Stimulated activated memory B cell treated with anti-CD40 and anti-IgM and Interleukin-4, amounts not matched to agents 10 μg/mL and 1 μg/mL and 100 μg/mL, for 72 hours (primary cell): Measurements from ENCODE around the gene SIRPA.

Source experiments
- ATAC-seq: fragments of 150-1000 bp; cut with Tn5 transposase; 2 replicates; pipeline ENCODE4 v1.10.0; 2021
- H3K27ac Mint-ChIP-seq: one replicate; pipeline ENCODE4 v1.8.0; 2022; ENCODE audit warnings: mild to moderate bottlenecking, mixed read lengths
- H3K27me3 Mint-ChIP-seq: one replicate; pipeline ENCODE4 v1.8.0; 2022; ENCODE audit warnings: mixed read lengths
- H3K36me3 Mint-ChIP-seq: one replicate; pipeline ENCODE4 v1.8.0; 2022; ENCODE audit warnings: mixed read lengths
- H3K4me1 Mint-ChIP-seq: one replicate; pipeline ENCODE4 v1.8.0; 2022; ENCODE audit warnings: mixed read lengths
- H3K4me3 Mint-ChIP-seq: one replicate; pipeline ENCODE4 v1.8.0; 2022; ENCODE audit warnings: mild to moderate bottlenecking, moderate library complexity, mixed read lengths
- H3K9me3 Mint-ChIP-seq: one replicate; pipeline ENCODE4 v1.8.0; 2022; ENCODE audit warnings: mixed read lengths

The SIRPA gene

DNA sequence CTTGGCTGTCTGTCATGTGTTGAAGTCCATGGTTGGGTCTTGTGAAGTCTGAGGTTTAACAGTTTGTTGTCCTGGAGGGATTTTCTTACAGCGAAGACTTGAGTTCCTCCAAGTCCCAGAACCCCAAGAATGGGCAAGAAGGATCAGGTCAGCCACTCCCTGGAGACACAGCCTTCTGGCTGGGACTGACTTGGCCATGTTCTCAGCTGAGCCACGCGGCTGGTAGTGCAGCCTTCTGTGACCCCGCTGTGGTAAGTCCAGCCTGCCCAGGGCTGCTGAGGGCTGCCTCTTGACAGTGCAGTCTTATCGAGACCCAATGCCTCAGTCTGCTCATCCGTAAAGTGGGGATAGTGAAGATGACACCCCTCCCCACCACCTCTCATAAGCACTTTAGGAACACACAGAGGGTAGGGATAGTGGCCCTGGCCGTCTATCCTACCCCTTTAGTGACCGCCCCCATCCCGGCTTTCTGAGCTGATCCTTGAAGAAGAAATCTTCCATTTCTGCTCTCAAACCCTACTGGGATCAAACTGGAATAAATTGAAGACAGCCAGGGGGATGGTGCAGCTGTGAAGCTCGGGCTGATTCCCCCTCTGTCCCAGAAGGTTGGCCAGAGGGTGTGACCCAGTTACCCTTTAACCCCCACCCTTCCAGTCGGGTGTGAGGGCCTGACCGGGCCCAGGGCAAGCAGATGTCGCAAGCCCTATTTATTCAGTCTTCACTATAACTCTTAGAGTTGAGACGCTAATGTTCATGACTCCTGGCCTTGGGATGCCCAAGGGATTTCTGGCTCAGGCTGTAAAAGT lies 43.5 kb downstream of the SIRPA start:
- H3K27me3 Mint-ChIP-seq = no peaks in the 10 kb centered on the region
- H3K27ac Mint-ChIP-seq = no peak overlapping the region
- peaks cover 54% of the 10 kb centered on the region for H3K36me3 Mint-ChIP-seq
- H3K4me3 Mint-ChIP-seq = no peak overlapping the region
- no peaks in the 10 kb centered on the region for H3K9me3 Mint-ChIP-seq
- ATAC-seq = no peak
- H3K4me1 Mint-ChIP-seq = peaks cover 7% of the 10 kb centered on the region

DNA sequence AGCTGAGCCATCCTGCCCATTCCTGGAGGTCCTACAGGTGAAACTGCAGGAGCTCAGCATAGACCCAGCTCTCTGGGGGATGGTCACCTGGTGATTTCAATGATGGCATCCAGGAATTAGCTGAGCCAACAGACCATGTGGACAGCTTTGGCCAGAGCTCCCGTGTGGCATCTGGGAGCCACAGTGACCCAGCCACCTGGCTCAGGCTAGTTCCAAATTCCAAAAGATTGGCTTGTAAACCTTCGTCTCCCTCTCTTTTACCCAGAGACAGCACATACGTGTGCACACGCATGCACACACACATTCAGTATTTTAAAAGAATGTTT lies 44.0 kb downstream of the SIRPA start:
- H3K36me3 Mint-ChIP-seq = peaks cover 48% of the 10 kb centered on the region
- peaks cover 7% of the 10 kb centered on the region for H3K4me1 Mint-ChIP-seq
- no peaks in the 10 kb centered on the region for H3K27me3 Mint-ChIP-seq
- no peaks in the 10 kb centered on the region for H3K9me3 Mint-ChIP-seq
- H3K27ac Mint-ChIP-seq = no peak overlapping the region
- no peak overlapping the region for H3K4me3 Mint-ChIP-seq
- no peak for ATAC-seq

DNA sequence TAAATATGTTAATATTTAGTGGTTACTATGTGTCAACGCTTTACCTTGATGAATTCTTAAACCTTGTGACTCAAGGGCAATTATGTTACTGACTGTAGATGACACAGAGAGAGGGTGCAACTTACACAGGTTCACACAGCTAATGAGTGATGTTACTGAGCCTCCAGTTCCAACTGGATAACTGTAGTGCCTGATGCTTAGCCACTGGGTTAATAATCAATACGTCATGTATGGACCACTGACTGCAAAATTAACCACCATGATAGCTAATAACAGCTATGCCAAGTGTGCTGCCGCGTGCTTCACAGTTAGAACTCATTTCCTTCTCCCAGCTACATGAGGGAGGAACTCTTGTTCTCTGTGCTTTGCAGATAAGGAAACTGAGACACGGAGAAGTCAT lies 45.4 kb downstream of the SIRPA start:
- Mint-ChIP-seq H3K27me3 (no peaks in the 10 kb centered on the region), H3K4me3 (no peak overlapping the region), H3K4me1 (peaks cover 11% of the 10 kb centered on the region), H3K9me3 (no peaks in the 10 kb centered on the region), H3K27ac (no peak overlapping the region), H3K36me3 (peaks cover 35% of the 10 kb centered on the region)
- ATAC-seq = no peak

DNA sequence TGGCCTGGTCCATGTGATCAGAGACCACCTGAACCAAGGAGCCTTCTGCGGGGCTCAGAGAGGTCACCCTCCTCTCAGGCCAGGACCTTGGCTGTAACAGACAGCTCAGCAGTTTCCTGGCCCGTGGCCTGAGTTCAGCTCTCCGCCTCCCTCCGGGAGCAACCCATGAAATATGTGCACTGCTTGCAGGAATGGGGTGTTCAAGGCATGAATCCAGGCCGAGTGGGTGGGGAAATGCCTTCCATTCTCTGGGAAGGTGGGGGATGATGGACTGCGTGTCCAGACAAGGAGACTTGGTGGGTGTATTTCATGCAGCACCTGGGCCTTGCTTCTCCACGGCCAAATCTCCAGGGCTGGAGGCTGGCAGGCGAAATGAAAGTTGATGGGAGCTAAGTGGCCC lies 46.0 kb downstream of the SIRPA start:
- H3K27ac Mint-ChIP-seq = no peak overlapping the region
- no peaks in the 10 kb centered on the region for H3K9me3 Mint-ChIP-seq
- no peaks in the 10 kb centered on the region for H3K27me3 Mint-ChIP-seq
- H3K4me1 Mint-ChIP-seq = peaks cover 11% of the 10 kb centered on the region
- ATAC-seq = no peak
- peaks cover 30% of the 10 kb centered on the region for H3K36me3 Mint-ChIP-seq
- no peak overlapping the region for H3K4me3 Mint-ChIP-seq

DNA sequence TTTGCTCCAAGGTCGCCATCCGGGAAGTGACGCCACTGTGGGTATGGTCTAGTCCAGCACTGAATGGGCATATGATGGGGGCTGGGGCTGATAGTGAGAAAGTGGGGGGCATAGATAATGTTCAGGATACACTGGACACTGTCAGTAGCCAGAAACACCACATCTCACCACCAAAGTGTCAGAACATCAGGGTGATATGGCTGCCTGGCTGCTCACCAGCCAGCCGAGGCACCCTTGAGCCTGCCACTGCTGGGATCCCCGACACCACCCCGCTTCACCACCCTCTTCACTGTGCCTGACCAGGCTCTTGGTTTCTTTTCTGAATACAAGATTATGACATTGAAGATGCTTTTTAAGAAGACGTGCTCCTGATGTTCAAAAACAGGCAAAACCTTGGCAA lies 46.9 kb downstream of the SIRPA start:
- Mint-ChIP-seq H3K4me1 (peaks cover 10% of the 10 kb centered on the region), H3K27ac (no peak overlapping the region), H3K27me3 (no peaks in the 10 kb centered on the region), H3K4me3 (no peak overlapping the region), H3K36me3 (peaks cover 23% of the 10 kb centered on the region), H3K9me3 (no peaks in the 10 kb centered on the region)
- ATAC-seq = no peak

DNA sequence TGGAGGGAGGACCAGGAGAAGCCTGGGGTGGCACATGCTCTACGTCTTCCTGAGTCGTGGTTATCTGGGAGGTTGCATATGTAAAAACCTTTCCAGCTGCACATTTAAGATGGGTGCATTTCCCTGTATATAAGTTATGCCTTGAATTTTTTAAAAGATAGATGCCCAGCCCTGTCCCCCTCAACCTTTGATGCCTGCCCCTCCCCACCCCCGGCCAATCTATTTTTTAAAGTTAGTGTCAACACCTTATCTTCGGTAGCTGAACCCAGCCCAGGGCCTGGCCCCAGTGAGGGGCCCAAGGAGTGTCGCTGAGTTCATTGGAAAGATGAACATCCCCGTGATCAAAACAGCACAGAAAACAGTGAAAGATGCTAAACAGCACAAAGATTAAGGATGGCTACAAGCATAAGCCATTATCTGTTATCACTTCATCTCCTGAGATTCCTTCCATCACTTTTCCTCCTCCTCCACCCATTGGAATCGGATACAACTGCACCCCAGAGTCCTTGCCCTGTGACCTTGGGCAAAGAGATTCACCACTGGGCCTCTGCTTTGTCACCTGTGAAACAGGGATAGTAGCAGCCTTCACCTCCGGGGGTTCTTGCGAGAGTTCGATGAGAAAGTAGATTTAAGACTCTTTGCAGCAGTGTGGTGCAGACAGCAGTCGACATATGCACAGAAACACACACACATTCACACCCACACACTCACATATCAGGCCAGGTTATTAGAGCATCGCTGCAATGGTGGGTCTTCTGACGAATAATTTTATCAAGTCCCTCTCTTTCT lies 47.5 kb downstream of the SIRPA start:
- no peak for ATAC-seq
- no peaks in the 10 kb centered on the region for H3K9me3 Mint-ChIP-seq
- peaks cover 10% of the 10 kb centered on the region for H3K4me1 Mint-ChIP-seq
- H3K36me3 Mint-ChIP-seq = peaks cover 17% of the 10 kb centered on the region
- no peak overlapping the region for H3K27ac Mint-ChIP-seq
- no peak overlapping the region for H3K4me3 Mint-ChIP-seq
- no peaks in the 10 kb centered on the region for H3K27me3 Mint-ChIP-seq

DNA sequence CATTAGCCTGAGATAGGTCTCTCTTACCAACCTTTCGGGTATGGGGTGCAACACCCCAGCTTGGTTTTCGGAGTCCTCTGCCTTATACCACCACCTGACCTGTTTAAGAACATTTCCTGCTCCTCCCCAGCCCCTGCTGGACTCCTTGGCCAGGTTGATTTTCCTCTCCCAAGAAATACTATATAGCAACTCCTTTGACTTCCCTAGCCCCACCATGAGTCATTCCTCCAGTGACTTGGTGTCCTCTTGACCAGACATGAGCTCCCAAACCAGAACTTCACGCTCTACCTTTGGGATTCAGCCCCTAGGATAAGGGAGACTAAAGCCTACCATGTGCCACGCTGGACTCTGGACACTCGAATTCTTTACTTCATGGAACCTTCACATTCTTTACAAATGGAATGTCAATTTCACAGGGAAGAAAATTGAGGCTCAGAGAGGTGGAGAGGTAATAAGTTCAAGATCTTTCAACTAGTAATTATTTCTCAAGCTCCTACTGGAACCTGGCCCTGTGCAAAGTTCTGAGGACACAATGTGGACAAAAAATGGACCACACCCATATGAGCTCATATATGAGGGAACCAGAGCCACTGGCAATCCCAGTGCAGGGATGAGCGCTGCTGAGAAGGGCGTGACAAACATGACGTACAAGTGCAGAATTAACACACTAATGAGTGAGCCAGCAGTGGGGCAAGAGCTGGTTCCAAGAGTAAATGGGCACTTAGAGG lies 48.2 kb downstream of the SIRPA start:
- H3K27me3 Mint-ChIP-seq = no peaks in the 10 kb centered on the region
- H3K9me3 Mint-ChIP-seq = no peaks in the 10 kb centered on the region
- no peak overlapping the region for H3K4me3 Mint-ChIP-seq
- no peak overlapping the region for H3K27ac Mint-ChIP-seq
- H3K36me3 Mint-ChIP-seq = peaks cover 9% of the 10 kb centered on the region
- H3K4me1 Mint-ChIP-seq = peaks cover 10% of the 10 kb centered on the region
- ATAC-seq = no peak

DNA sequence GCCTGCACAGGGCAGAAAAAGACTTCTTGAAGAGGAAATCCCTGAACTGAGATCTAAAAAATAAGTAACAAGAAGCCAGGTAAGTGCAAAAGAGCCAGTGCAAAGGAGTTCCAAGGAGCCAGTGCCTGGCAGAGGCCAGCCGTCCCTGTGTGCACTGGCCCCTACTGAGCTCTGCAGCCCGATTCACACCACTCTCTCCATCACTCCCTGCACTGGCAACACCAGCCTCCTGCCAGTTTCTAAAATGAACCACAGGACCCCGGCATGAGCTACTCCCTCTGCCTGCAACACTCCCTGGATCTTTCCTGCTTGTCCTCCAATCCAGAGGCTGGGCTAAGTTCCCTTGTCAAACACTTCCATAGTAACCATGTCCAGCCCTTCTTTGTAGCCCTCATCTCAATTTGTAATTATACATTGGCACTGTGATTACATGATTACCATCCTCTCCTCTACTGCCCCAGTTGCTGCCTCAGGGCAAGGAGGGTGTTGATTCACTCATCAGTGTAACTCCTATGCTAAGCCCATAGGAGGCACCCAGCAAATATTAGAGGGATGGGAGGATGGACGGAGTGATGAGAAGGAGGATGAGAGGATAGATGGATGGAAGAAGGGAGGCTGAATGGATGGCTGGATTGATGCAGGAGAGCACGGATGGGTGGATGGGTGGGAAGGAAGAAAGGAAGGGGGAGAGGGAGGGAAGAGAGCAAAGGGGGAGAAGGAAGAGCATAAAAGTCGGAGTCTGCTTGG lies 49.3 kb downstream of the SIRPA start:
- no peaks in the 10 kb centered on the region for H3K9me3 Mint-ChIP-seq
- H3K27ac Mint-ChIP-seq = no peak overlapping the region
- H3K27me3 Mint-ChIP-seq = no peaks in the 10 kb centered on the region
- H3K4me1 Mint-ChIP-seq = peaks cover 10% of the 10 kb centered on the region
- no peaks in the 10 kb centered on the region for H3K36me3 Mint-ChIP-seq
- H3K4me3 Mint-ChIP-seq = no peak overlapping the region
- no peak for ATAC-seq

DNA sequence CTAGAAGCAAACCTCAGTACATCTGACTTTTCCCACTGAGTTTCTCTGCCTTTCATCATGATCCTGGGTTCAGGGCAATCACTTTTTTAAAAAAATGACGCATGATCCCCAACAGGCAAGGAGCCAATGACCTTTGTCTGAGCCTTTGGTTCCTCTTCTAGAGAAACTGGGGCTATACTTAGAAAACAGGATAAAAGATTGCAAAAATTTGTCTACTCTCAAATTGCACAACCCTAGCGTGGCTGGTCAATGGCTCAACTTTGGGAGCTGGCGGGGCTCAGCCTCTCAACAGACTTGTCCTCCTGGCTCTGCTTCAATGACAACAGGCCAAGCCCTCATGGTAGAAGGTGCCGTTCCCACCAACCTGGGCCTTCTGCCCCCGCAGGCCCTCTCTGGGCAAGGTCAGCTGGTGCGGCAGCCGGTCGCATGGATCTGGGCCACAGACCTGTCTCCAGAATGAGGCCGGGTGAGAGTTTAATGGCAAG lies 50.0 kb downstream of the SIRPA start:
- Mint-ChIP-seq H3K4me1 (peaks cover 17% of the 10 kb centered on the region), H3K36me3 (no peaks in the 10 kb centered on the region), H3K4me3 (no peak overlapping the region), H3K9me3 (no peaks in the 10 kb centered on the region), H3K27ac (no peak overlapping the region), H3K27me3 (no peaks in the 10 kb centered on the region)
- ATAC-seq = no peak

DNA sequence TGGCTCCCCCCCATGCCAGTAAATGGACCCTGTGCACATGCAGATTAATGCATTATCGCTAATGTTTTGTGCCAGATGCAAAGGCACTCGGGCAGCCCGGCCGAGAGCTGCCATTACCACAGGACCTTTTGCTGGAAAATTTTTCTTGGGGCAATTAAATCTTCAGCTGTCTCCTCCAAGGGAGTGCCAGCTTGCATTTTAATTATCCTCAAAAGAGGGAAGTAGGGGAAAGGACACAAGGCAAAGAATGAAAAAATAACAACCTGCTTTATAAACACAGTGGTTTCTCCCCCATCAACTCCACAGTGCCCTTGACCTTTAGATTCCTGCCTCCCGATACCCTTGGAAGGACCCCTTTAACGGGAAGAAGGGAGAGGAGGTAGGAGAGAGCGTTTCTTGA lies 50.5 kb downstream of the SIRPA start:
- Mint-ChIP-seq H3K9me3 (no peaks in the 10 kb centered on the region), H3K27ac (no peak overlapping the region), H3K4me3 (no peak overlapping the region), H3K36me3 (no peaks in the 10 kb centered on the region), H3K27me3 (no peaks in the 10 kb centered on the region), H3K4me1 (peaks cover 17% of the 10 kb centered on the region)
- no peak for ATAC-seq

DNA sequence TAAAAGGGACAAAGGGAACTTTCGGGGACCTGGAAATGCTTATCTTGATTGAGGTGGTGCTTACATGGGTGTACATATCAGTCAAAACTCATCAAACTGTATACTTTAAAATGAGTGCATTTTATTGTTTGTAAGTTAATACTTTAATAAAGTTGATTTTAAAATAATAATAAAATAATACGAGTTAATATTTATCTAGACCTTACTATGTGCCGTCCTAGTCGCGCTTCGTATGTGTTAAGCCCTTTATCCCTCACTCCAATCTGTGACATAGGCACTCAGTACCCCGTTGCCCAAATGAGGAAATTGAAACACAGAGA lies 51.2 kb downstream of the SIRPA start:
- Mint-ChIP-seq H3K36me3 (no peaks in the 10 kb centered on the region), H3K4me1 (peaks cover 17% of the 10 kb centered on the region), H3K27me3 (no peaks in the 10 kb centered on the region), H3K27ac (peak overlapping the region; percentile 60), H3K4me3 (peak overlapping the region; percentile 59), H3K9me3 (no peaks in the 10 kb centered on the region)
- no peak for ATAC-seq

DNA sequence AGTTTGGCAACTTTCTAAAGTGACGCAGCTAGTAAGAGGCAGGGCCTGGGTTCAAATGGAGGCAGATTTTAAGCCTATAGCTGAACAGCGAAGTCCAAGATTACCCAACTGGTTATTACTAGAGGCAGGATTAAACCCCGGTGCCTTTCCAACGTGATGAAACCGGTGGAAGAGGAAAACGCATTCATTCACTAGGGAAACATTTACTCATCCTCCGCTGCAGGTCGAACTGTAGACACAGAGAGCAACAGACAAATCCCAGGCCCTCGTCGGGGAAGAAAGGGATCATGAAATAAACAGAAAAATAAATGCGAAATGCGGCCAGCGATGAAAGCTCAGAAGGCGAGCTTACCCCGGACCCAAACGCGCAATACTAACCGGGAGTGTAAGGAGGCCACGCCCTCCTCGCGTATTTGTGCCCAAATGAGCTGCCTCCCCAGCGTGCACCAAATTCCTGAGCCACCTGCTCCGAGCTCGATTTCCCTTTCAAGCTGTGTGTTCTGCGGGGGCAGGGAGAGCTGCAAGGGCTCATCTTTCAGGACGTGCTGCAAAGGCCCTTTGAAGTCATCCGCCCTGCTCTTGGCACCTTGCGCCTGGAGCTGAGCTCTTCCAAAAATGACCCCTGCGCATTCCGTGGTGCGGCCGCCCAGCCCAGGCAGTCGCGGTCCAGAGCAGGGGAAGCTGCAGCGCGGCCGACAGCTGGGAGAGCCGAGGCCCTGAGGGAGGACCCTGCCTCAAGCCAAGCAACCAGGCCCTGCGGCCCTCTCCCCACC lies 51.7 kb downstream of the SIRPA start:
- Mint-ChIP-seq H3K27ac (peak overlapping the region; percentile 60), H3K36me3 (no peaks in the 10 kb centered on the region), H3K27me3 (no peaks in the 10 kb centered on the region), H3K9me3 (no peaks in the 10 kb centered on the region), H3K4me3 (peak overlapping the region; percentile 59), H3K4me1 (peaks cover 21% of the 10 kb centered on the region)
- ATAC-seq = no peak

DNA sequence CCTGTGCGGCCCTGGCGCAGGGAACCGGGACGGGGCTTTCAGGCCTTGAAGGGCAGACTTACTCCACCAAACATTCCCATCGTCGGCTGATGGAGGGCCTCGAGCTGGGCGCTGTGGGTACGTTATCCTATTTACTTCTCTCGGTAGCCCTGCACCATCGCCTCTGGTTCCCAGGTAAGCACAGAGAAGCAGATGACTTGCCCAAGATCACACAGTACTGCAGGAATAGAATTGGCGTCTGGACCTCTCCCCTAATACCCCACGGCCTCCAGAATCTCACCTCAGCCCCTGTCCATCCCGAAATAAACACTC lies 52.3 kb downstream of the SIRPA start:
- H3K4me1 Mint-ChIP-seq = peaks cover 26% of the 10 kb centered on the region
- H3K27me3 Mint-ChIP-seq = no peaks in the 10 kb centered on the region
- peak overlapping the region; percentile 24 for H3K4me3 Mint-ChIP-seq
- H3K9me3 Mint-ChIP-seq = no peaks in the 10 kb centered on the region
- ATAC-seq = no peak
- H3K27ac Mint-ChIP-seq = no peak overlapping the region
- H3K36me3 Mint-ChIP-seq = no peaks in the 10 kb centered on the region

DNA sequence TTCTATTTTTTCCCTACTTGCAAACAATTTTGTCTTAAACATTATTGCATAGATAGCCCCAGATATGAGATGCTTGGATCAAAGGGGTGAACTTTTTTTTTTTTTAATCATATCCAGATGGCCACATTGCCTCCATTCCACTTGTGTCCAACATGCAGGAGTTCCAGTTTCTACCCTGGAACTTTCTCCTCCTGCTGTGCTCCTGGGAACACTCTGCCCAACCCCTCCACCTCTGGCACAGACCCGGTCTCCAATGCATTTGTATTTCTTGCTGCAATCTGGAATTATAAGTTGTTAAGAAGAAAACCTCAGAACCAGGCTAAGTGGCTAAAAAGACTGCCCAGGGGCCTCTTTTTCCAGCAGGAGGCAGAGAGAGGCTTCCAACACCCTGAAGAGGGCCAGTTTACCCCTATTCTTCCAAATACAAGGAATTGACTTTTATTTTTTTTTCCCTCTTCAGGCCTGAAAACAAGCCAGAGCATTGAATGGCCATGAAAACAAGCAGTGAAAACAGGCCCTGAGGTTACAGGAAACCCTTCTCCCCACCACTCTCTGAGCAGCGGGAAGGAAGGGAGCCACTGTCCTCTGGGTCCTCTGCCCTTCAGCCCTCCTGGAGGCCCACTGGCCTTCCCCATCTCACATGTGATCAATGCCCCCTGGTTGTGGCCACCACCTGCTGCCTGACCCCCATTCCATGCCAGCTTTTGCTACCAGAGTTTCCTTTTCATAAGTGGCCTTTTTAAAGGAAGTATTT lies 54.3 kb downstream of the SIRPA start:
- Mint-ChIP-seq H3K27ac (peak overlapping the region; percentile 33), H3K36me3 (no peaks in the 10 kb centered on the region), H3K4me3 (no peak overlapping the region), H3K27me3 (no peaks in the 10 kb centered on the region), H3K9me3 (no peaks in the 10 kb centered on the region), H3K4me1 (peaks cover 42% of the 10 kb centered on the region)
- ATAC-seq = no peak
